ENCODE data around the gene RTL10.
"Not testable (repeated sequence)": the region's sequence is repeated elsewhere in the genome, so short reads cannot be mapped to it uniquely, and the experiment has no call there.

Gene RTL10

DNA sequence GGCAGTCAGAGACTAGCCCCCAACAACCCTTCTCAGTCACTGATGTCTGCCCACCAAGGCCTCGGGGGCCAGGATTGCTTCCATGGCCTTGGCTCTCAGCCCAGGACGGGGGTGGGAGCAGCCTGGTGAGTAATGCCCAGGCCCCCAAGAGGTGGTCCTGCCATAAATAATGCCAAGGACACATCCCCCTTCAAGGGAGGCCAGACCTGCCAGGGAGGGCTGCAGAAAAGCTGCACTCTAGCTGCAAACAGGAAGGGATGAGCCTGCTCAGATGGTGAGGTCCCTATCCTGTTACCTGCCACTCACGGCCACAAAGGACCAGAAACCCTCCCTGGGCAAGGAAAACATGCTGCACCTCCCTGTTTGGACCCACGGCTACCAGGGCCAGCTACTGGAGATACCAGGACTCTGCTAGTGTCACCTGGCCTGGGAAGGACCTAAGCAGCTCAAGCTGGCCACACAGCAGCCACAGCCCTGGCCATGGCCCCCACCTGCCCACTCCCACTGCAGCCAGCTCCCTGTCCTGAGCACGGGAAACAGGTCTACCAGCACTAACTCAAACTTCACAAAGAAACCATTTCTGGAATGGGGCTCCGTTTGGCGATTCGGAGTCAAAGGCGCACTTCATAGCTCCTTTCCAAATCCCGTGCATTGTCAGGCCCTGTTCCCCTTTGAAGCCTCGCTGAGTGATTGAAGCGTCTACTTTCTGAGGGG is 12.1 kb downstream of the RTL10 start:
- DNase-seq: no peak

DNA sequence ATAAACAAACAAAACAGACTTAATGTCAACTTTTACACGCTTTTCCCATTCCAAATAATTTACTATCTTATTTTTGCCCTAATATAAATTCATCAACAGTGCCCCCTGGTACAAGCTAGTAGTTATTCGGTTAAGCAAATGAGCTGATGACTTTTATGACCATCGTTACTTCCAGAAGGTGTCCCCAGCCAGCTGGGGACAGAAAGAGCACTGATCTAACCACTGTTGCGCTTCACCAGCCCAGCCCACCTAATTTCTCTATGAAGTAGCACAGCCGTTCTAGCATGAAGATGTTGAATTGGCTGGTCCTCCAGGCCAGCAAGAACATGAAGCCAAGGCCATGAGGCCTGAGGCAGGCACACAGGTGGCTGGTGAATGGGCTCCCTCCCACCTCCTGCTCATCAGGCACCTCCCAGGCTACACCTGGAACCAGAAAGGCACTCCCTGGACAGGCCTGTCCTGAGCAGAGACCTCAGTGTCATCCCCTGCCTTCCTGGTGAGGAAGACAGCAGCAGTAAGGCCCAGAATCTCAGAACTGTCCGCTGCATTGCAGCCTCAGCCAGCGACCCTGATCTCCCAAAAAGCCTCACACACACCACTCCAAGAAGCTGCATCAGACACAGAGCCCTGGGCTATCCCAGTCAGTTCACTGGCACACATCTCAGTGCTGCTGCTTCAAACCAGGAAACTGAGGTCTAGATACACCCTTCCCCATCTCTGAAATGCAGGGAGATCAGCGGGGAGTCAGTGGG is 12.9 kb downstream of the RTL10 start:
- no peak for DNase-seq

DNA sequence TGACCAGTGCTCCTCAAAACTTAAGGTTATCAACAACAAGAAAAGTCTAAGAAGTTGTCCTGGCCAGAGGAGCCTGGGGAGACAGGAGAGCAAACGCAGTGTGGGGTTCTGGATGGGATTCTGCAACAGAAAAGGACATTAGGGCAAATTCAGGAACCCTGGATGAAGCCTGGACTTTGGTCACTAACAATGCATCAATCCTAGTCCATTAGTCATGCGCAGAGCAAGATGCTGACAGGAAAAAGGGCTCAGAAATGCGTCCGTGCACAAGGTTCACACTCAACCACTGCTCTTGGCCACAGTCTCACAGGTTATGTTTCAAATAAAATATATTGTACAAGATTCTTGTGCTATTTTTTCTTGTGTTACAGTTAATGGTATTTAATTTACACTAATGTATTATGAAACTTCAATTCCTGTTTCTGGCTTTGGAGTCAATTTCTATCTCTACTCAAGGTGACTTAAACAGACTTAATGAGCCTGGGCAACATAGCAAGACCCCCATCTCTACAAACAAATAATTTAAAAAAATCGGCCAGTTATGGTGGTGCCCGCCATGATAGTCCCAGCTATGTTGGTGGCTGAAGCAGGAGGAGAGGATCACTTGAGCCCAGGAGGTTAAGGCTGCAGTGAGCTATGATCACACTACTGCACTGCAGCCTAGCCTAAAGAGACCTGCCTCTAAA is 13.6 kb downstream of the RTL10 start:
- DNase-seq: no peak

DNA sequence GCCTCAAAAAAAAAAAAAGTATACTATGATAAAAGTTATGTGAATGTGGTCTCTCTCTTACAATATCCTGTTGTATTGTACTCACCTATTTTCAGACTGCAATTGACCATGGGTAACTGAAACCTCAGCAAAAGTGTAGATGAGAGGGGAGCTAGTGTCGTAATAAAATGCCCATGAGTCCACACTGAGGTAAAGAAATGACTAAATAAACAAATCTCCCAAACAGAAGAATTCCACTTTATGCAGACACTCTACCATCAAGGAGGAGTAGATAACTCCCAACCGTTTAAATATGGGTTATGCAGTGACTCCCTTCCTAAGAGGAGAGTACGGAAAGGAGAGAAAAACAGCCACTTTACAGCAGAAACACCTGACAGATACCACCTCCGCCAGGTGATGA is 14.6 kb downstream of the RTL10 start:
- DNase-seq: no peak

DNA sequence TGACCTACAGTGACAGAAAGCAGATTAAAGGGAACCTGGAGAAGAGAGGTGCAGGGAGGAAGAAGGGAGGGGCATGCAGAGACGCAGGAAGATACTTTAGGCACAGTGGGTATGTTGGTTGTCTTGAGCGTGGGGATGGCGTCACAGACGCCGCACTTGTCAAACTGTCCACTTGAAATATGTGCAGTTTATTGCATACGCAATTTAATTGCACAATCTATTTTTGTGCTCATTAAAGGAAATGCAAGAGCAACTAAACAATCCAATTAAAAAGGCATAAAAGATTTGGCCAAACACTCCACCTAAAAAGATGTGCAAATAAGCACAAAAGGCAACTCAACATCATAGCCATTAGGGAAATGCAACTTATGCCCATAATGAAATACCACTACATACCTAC is 16.8 kb downstream of the RTL10 start:
- DNase-seq: no peak

DNA sequence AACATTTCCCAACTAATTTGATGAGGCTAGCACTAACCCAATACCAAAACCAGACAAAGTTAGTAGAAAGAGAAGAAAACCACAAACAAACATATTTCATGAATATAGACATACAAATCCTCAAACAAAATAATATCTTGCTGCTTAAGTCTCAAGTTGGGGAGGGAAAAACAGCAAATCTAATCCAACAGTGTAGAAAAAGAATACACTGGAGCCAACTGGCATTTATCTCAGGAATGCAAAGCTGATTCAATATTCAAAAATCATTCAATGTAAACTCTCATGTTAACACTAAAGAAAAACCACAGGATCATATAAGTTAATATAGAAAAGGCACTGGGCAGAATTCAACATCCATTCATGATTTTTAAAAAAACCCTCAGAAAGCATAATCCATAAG is 18.2 kb downstream of the RTL10 start:
- DNase-seq: no peak

DNA sequence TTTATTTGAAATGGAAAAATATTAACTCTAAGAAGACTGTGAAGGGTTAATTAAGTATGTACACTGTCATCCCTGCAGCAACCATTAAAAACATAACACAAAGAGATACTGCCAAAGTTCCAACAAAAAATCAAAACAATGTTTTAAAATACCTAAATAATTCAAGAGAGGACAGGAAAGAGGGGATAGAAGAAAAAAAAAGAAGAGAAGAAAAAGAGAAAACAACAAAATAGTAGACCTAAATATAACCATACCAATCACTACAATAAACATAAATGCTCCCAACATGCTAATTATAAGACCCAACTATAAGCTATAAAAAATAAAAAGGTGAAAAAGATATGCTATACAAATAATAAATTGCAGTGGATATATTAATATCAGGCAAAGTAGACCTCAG is 20.1 kb downstream of the RTL10 start:
- DNase-seq: no peak

DNA sequence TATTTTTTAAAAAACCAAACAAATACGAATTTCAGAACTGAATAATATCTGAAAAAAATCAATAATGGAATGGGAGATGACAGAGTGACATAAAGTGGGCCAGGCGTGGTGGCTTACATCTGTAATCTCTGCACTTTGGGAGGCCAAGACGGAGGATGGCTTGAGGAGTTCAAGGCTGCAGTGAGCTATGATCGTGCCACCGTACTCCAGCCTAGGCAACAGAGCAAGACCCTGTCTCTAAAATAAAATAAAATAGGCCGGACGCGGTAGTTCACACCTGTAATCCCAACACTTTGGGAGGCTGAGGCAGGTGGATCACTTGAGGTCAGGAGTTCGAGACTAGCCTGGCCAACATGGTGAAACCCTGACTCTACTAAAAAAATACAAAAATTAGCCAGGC is 21.3 kb downstream of the RTL10 start:
- not testable (repeated sequence) for DNase-seq

DNA sequence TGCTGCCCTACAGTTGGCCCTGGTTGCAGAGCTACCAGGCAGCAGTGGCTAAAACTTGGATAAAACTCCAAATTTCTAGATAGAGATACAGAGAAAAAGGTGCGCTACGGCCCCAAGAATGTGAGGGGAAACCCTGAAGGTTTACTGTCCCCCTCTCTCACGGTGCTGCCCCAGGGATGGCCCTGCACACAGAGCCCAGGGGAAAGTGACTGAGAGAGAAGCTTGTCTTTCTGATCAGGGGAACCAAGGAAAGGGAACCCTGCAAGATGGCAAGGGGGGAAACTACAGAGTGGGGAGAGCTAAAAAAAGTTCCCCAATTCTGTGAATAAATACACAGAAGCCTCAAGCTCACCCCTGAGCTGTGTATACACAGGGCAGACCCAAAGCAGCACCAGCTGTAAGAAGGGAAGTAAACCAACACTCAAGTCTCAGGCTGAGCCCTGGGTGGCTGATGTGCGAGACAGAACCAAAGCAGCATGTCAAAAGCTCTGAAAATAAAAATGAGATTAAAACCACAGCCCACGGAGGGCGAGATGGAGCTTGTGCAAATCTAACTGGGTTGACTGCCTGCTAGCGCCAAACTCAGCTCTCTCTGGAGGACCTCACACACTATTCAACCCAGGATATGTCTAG is 22.1 kb downstream of the RTL10 start:
- DNase-seq: no peak

DNA sequence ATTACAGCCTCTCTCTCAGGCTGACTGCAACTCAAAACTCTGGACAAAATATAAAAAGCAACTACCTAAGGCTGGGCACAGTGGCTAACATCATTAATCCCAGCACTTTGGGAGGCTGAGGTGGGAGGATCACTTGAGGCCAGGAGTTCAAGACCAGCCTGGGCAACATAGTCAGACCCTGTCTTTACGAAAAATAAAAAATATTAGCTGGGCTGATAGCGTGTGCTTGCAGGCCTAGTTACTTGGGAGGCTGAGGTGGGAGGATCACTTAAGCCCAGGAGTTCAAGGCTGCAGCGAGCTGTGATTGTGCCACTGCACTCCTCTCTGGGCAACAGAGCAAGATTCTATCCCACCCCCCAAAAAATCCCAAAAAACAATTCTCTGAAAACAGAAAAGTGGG is 22.7 kb downstream of the RTL10 start:
- not testable (repeated sequence) for DNase-seq

DNA sequence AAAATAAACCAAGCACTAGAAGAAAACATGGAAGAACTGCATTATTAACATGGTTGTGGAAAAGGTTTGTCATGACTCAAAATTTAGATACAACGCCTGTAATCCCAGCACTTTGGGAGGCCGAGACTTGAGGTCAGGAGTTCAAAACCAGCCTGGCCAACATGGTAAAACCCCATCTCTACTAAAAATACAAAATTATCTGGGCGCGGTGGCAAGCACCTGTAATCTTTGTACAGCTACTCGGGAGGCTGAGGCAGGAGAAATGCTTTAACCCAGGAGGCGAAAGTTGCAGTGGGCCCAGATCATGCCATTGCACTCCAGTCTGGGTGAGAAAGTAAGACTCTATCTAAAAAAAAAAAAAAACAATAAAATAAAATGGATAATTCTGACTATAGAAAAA is 23.7 kb downstream of the RTL10 start:
- no peak for DNase-seq

DNA sequence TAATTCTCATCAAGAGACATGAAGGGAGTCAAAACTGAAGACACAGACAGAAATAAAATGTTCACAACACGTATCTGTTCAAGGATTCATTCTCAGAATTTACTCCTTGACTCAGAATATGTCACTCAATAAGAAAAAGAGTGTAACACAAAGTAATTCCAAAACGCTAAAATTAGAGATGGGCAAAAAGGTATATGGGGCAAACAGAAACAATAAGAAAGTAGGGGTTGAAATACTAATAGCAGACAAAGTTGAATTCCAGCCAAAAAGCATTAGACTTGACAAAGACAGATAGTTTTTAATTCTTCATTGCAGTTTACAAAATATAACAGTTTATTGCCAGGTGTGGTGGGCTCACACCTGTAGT is 26.7 kb downstream of the RTL10 start:
- DNase-seq: no peak

DNA sequence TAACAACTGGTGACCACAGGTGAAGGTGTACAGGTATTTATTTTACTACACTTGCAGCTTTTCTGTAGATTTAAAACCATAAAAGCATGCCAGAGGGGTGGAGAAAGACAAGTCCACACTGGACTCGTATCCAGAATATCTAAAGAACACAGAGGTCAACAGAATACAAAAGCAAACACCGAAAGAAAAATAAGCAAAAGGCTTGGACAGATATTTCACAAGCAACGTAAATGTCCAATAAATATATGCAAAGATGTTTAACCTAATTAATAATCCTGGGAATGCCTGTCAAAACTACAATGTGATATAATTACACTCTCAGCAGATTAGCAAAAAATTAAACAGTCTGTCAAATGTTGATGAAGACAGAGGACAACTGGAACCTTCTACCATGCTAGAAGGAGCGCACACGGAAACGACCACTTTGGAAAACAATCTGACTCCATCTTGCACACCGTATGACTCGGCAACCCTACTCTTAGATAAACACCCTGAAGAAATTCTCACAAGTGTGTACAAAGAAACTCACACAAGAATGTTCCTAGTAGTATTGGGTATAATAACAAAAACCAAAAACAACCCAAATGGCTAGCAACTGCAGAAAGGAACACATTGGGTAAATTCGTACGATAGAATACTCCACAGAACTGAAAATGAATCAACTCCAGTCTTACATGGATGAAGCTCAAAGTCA is 27.2 kb downstream of the RTL10 start:
- DNase-seq: no peak

DNA sequence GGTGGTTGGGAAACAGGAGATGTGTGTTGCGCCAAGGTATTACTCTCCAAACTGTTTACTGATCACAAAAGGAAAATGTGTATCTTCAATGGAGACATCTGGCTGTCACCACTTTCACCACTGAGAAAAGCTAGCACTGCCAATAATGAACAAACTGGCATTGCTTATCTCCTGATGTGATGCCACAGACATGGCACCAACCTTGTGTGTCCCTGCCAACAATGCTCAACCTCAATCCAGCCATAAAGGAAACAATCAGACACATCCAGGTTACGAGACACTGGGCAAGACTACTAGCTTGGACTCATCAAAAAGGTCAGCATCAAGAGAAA is 28.1 kb downstream of the RTL10 start:
- DNase-seq: no peak

DNA sequence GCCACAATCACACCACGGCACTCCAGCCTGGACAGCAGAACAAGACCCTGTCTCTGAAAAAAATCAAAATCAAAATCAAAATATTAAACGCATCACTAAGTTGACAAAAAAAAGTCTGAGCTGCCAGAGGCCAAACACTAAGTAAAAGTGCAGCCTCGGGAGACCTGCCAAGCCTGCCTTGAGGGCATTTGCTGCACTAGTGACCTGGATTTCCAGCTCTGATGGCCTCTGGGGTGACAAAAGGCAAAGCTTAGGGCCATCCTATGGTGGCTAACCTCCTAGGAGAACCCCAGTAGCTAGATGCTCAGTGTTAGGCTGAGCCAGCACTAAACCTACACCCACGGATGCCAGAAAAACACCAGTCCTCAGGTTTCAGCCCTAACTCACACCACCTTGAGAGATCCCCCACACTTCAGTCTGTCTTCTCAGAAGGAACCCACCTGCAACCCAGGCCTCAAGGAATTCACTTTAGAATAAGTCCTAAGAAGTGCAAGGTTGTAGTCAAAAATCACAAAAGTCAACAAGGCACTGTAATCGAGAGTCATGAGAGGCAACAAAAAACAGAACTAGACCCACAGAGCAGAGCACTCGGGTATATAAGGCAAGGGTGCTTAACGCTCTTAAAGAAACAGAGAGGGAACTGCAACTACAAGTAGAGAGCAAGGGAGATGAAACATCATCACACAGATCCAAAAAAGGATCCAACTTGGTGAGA is 28.6 kb downstream of the RTL10 start:
- no peak for DNase-seq

DNA sequence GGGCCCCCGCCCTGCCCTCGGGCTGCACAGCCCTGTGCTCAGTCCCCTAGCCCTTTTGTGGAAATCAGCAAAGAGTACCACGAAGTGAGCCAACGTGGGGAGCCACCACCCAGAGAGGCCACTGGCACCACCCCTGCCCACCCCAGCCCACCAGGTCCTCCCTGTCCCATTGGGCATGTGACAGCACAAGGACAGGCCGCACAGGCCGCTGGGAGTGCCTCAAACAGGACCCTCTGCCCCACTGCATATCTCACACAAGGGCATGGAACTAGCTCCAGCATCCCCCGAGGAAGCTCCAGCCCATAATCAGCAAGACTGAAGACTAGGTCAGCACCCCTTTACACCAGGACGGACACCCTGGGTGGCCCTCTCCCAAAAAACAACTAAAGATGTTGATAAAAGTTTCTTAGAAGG is 29.7 kb downstream of the RTL10 start:
- DNase-seq: no peak

DNA sequence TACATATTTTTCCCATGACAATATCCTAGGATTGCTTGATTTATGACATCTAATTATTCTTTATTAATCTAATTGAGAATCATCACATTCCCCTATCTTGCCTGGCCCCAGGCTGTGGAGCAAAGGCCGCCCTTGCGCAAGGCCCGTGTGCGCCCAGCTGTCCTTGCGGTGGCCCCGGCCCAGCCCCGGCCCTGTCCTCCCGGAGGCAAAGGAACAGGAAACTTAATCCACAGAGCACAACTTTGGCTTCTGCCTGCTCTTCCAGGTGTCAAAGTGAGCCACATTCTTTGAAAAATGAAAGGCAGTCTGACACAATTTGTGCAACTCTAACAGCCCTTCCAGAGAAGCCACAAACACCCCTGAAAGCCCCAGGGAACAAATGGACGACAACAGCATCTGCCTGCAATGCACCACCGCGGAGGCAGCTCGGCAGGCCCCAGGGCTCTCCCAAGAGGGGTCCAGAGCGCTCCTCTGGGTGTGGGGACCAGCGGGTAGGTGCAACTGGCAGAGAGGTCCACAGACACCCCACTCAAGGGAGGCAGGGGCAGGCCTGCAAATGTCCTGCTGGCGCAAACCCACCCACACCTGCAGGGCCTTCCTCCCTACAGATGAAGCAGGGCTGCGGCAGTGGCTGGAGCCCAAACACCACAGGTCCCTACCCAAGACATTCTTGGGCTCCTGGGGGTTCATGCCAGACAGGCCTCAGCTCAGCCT is 30.3 kb downstream of the RTL10 start:
- no peak for DNase-seq

DNA sequence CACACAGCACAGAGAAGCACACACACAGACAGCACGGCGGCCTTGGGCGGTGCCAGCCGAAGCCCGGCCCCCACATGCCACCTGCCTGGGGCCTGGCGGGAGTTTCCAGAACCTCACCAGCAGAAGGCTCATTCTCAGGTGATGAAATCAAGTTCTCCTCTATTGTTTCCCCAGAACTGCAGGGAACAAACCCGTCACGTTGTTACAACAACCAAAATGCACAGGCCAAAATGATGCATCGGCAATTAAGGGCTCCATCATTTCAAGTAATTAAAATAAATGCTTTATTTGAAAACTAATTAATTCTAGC is 30.8 kb downstream of the RTL10 start:
- no peak for DNase-seq

DNA sequence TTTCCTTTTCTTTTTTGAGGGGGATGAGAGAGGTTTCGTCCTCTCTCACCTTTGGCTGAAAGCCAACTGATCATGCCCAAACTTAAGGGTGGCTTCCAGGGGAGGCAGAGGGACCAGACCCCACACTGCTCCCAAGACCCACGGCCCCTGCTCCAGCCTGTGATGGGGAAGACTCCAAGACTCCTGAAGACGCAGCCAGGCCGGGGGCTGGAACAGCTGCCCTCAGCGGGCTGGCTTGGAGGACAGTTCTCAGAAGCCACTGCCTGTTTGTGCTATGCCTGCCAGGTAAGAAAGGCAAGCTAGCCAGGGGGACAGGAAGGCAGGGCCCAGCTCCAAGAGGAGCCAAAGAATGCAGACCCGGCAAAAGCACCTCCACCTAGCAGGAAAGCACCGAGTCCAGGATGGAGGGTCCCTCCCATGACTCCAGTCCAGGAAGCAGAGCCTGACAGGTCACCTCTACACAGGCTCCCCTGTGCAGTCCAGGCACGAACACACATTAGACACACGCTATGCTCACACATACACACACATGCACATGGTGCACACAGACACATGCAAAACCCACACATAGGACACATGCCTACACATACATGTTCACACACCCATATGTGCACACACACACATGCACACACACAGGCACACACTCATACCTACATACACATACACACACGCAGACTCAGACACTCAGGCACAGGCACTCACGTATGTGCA is 31.3 kb downstream of the RTL10 start:
- no peak for DNase-seq

DNA sequence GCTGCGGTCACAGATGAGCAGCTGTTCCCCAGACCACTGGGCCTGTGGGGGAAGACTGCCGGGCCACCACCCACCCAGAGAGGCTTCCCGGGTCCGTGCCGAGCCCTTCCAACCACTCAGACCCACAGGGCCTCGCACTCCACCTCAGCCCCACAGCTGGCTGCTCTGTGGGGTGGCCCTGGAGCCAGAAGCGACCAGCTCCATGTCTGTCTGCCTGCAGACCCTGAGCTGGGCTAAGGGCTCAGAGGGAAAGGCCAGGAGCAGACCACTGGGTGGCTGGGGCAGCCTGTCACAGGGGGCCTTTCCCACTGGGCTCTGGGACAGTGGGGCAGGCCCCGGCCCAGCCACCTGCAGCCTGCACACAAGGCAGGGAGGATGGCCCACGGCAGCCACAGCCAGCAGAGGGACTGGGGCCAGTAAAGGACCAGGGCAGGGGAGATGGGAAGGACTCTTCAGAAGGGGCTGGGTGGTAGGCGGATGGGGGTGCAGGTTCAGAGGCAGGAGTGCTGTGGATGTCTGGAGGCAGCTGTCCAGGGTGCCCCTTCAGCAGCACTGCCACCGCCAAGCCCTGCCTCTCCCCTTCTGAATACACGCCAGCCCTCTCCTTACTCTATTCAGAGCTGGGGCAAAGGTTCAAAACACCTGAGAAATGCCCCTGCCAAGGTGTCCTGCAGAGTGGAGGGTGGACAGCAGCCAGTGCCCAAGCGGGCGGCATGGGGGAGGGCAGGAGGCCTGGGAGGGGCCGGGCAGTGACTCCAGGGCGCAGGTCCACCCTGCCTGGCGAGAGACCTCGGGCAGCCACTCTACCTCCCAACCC is 32.2 kb downstream of the RTL10 start:
- DNase-seq: no peak

All from NCI-H82 (cell line).